Choroid plexus epithelial cell (primary cell): ENCODE results near the gene DYSF.
"Not testable (repeated sequence)": the region's sequence is repeated elsewhere in the genome, so short reads cannot be mapped to it uniquely, and the experiment has no call there.

Experiments
- DNase-seq: peaks from one replicate; pipeline ENCODE4 v3.0.0-alpha.2; 2010; ENCODE audit warnings: low read depth
- H3K4me3 ChIP-seq: 2 replicates; pipeline ENCODE4 v1.5.1; 2011; ENCODE audit warnings: low read depth, mild to moderate bottlenecking, control low read depth, low read length, moderate library complexity
- TF ChIP-seq, protein P1 (sequence below): conservative IDR thresholded peaks from 2 replicates; pipeline ENCODE4 v1.5.1; 2011; ENCODE audit warnings: low read depth, mild to moderate bottlenecking, control low read depth, inconsistent platforms, low read length, moderate library complexity

Gene DYSF

DNA sequence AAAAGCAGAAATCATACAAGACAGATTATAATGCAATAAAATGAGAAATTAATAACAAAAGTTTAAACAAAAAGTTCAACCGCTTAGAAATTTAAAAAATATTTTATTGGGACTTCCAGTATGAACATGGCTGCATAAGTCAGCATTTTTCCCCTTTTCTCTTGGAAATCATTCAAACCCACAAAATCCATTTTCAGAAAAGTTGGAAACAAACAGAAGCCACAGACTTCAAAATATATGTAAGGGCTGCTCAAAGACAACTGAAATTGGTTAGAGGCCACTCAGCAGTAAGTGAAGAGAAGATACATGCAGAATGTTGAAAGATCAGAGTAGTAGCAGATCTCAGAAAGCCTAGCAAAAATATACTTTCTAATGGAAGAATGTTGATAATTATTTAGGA lies 194.0 kb downstream of the DYSF start:
- DNase-seq, result peak; percentile 22
- TF ChIP-seq, protein P1, sequence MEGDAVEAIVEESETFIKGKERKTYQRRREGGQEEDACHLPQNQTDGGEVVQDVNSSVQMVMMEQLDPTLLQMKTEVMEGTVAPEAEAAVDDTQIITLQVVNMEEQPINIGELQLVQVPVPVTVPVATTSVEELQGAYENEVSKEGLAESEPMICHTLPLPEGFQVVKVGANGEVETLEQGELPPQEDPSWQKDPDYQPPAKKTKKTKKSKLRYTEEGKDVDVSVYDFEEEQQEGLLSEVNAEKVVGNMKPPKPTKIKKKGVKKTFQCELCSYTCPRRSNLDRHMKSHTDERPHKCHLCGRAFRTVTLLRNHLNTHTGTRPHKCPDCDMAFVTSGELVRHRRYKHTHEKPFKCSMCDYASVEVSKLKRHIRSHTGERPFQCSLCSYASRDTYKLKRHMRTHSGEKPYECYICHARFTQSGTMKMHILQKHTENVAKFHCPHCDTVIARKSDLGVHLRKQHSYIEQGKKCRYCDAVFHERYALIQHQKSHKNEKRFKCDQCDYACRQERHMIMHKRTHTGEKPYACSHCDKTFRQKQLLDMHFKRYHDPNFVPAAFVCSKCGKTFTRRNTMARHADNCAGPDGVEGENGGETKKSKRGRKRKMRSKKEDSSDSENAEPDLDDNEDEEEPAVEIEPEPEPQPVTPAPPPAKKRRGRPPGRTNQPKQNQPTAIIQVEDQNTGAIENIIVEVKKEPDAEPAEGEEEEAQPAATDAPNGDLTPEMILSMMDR, result no peak
- no peak overlapping the region for H3K4me3 ChIP-seq

GRCh38 chr2:71655498-71655897 lies 202.1 kb downstream of the DYSF start:
- TF ChIP-seq, protein P1, result no peak

GRCh38 chr2:71658256-71658655 lies 204.9 kb downstream of the DYSF start:
- not testable (repeated sequence) for H3K4me3 ChIP-seq, DNase-seq

More at GRCh38 chr2:71655498-71655897, 202.1 kb downstream of the DYSF start:
- no peak for DNase-seq
- no peak overlapping the region for H3K4me3 ChIP-seq

DNA sequence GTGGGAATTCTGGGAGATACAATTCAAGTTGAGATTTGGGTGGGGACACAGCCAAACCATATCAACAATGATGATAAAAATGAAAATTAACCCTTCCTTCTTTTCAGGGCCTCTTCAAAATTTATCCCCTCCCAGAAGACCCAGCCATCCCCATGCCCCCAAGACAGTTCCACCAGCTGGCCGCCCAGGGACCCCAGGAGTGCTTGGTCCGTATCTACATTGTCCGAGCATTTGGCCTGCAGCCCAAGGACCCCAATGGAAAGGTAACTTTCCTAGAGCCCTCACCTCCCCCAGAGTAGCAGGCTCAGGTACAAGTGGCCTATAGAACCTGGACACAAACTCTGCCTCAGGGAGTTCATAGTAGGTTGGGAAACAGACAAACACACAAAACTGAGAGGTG lies 205.4 kb downstream of the DYSF start:
- H3K4me3 ChIP-seq, result no peak overlapping the region
- TF ChIP-seq, protein P1, result no peak
- DNase-seq, result no peak

DNA sequence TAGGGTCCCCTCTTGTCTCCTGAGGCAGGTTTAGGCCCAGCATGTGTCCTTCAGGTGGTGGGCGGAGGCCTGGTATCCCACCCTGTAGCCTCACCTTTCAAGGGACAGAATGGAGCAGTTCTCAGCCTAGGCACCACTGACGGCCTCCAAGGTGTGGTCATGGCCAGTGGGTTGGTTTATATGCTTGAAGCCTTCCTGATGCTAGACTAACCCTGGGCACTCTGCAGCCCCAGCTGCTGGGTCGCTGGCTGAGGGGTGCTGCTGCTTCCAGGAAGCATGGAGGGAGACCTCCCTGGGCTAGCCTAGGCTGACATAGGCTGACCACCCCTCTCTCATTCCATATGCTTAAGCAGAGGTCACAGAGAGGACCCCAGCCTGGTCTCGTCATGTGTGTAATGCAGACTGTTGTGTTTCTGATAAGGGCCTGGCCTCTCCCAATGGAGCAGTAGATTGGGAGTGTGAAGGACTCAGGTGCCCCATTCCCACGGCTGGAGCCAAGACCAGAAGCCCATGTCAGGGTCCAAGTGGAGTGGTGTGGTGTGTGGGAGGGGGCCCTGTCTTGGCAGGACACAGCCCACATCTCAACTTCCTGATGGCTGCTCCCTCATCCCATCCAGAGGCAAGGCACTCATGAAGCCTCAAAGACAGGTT lies 206.6 kb downstream of the DYSF start:
- no peak overlapping the region for H3K4me3 ChIP-seq
- TF ChIP-seq, protein P1, result no peak
- DNase-seq, result no peak

- DNase-seq, result no peak
- H3K4me3 ChIP-seq, result no peak overlapping the region
- TF ChIP-seq, protein P1, result no peak
These were observed 208.4 kb downstream of the DYSF start for GRCh38 chr2:71661782-71662181.

DNA sequence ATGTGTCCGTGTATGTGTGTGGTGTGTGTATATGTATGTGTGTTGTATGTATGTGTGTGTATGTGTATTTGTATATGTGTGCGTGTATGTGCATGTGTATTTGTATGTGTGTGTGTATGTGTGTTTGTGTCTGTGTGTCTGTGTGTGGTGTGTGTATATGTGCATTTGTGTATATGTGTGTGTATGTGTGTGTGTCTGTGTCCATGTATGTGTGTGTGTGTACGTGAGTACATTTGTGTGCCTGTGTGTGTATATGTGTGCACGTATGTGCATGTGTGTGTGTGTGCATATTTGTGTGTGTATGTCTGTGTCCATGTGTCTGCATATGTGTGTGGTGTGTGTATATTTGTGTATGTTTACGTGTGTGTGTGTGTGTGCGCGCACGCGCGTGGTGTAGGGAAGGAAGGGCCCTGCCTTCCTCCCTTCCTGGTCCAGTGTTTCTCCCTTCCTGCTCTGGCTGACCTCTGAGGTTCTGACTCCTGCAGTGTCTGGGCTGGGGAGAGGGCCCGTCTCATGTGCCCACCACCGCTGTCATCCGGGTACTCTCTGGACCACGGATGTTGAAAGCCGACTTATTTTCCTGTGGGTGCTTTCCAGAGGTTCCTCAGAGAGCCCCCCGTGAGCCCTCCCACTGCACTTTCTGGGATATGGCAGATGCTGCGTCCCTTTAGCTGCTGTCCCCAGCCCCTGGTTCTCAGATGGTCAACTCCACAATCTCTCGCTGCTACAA lies 209.5 kb downstream of the DYSF start:
- H3K4me3 ChIP-seq, result no peak overlapping the region
- TF ChIP-seq, protein P1, result no peak
- no peak for DNase-seq
